Measurements from ENCODE around the gene MLH3.

Gene MLH3

GRCh38 chr14:74984236-74985027 lies 66.8 kb downstream of the MLH3 start:
- Histone ChIP-seq H3K27me3 (ENCODE audit: control insufficient read depth, insufficient read depth, low read length) (no peaks in the 10 kb centered on the region), H3K27ac (ENCODE audit: low read depth, low read length) (no peak overlapping the region), H3K4me1 (ENCODE audit: control insufficient read depth, insufficient read depth, low read length) (peaks cover 18% of the 10 kb centered on the region; the same call in 1 of the 2 replicates), H3K36me3 (ENCODE audit: control insufficient read depth, insufficient read depth, low read length) (no peaks in the 10 kb centered on the region), H3K4me3 (ENCODE audit: low read depth, low read length) (no peak overlapping the region), H3K9me3 (ENCODE audit: control insufficient read depth, insufficient read depth, low read length) (no peaks in the 10 kb centered on the region), H3K9ac (ENCODE audit: low read depth, low read length) (no peak overlapping the region)

GRCh38 chr14:74983343-74983742 lies 67.9 kb downstream of the MLH3 start:
- H3K4me1 ChIP-seq (ENCODE audit: control insufficient read depth, insufficient read depth, low read length) = peaks cover 27% of the 10 kb centered on the region
- H3K27ac ChIP-seq (ENCODE audit: low read depth, low read length) = no peak overlapping the region
- no peak overlapping the region for H3K9ac ChIP-seq (ENCODE audit: low read depth, low read length)
- no peaks in the 10 kb centered on the region for H3K36me3 ChIP-seq (ENCODE audit: control insufficient read depth, insufficient read depth, low read length)
- no peaks in the 10 kb centered on the region for H3K27me3 ChIP-seq (ENCODE audit: control insufficient read depth, insufficient read depth, low read length)
- no peaks in the 10 kb centered on the region for H3K9me3 ChIP-seq (ENCODE audit: control insufficient read depth, insufficient read depth, low read length)
- H3K4me3 ChIP-seq (ENCODE audit: low read depth, low read length) = no peak overlapping the region

- H3K9me3 ChIP-seq (ENCODE audit: control insufficient read depth, insufficient read depth, low read length) = no peaks in the 10 kb centered on the region
- peaks cover 27% of the 10 kb centered on the region for H3K4me1 ChIP-seq (ENCODE audit: control insufficient read depth, insufficient read depth, low read length)
- no peak overlapping the region for H3K4me3 ChIP-seq (ENCODE audit: low read depth, low read length)
- no peaks in the 10 kb centered on the region for H3K27me3 ChIP-seq (ENCODE audit: control insufficient read depth, insufficient read depth, low read length)
- H3K36me3 ChIP-seq (ENCODE audit: control insufficient read depth, insufficient read depth, low read length) = no peaks in the 10 kb centered on the region
- H3K9ac ChIP-seq (ENCODE audit: low read depth, low read length) = no peak overlapping the region
- H3K27ac ChIP-seq (ENCODE audit: low read depth, low read length) = no peak overlapping the region
These were observed 68.6 kb downstream of the MLH3 start for GRCh38 chr14:74982661-74983060.

- H3K4me1 ChIP-seq (ENCODE audit: control insufficient read depth, insufficient read depth, low read length) = peaks cover 27% of the 10 kb centered on the region
- no peaks in the 10 kb centered on the region for H3K36me3 ChIP-seq (ENCODE audit: control insufficient read depth, insufficient read depth, low read length)
- H3K9me3 ChIP-seq (ENCODE audit: control insufficient read depth, insufficient read depth, low read length) = no peaks in the 10 kb centered on the region
- H3K27ac ChIP-seq (ENCODE audit: low read depth, low read length) = no peak overlapping the region
- H3K9ac ChIP-seq (ENCODE audit: low read depth, low read length) = no peak overlapping the region
- H3K27me3 ChIP-seq (ENCODE audit: control insufficient read depth, insufficient read depth, low read length) = no peaks in the 10 kb centered on the region
- H3K4me3 ChIP-seq (ENCODE audit: low read depth, low read length) = no peak overlapping the region
These were observed 69.4 kb downstream of the MLH3 start for GRCh38 chr14:74981833-74982232.

- no peaks in the 10 kb centered on the region for H3K27me3 ChIP-seq (ENCODE audit: control insufficient read depth, insufficient read depth, low read length)
These were observed 69.8 kb downstream of the MLH3 start for GRCh38 chr14:74981462-74981782.

GRCh38 chr14:74980731-74981461 lies 70.4 kb downstream of the MLH3 start:
- no peaks in the 10 kb centered on the region for H3K27me3 ChIP-seq (ENCODE audit: control insufficient read depth, insufficient read depth, low read length)
- H3K4me3 ChIP-seq (ENCODE audit: low read depth, low read length) = no peak overlapping the region
- H3K9ac ChIP-seq (ENCODE audit: low read depth, low read length) = no peak overlapping the region
- no peaks in the 10 kb centered on the region for H3K9me3 ChIP-seq (ENCODE audit: control insufficient read depth, insufficient read depth, low read length)
- no peak overlapping the region for H3K27ac ChIP-seq (ENCODE audit: low read depth, low read length)
- H3K36me3 ChIP-seq (ENCODE audit: control insufficient read depth, insufficient read depth, low read length) = no peaks in the 10 kb centered on the region
- peaks cover 27% of the 10 kb centered on the region for H3K4me1 ChIP-seq (ENCODE audit: control insufficient read depth, insufficient read depth, low read length)

More at GRCh38 chr14:74981462-74981782, 69.8 kb downstream of the MLH3 start:
- Histone ChIP-seq H3K9me3 (ENCODE audit: control insufficient read depth, insufficient read depth, low read length) (no peaks in the 10 kb centered on the region), H3K27ac (ENCODE audit: low read depth, low read length) (no peak overlapping the region), H3K4me1 (ENCODE audit: control insufficient read depth, insufficient read depth, low read length) (peaks cover 27% of the 10 kb centered on the region), H3K36me3 (ENCODE audit: control insufficient read depth, insufficient read depth, low read length) (no peaks in the 10 kb centered on the region), H3K4me3 (ENCODE audit: low read depth, low read length) (no peak overlapping the region), H3K9ac (ENCODE audit: low read depth, low read length) (no peak overlapping the region)

GRCh38 chr14:74980398-74980730 lies 70.9 kb downstream of the MLH3 start:
- H3K9ac ChIP-seq (ENCODE audit: low read depth, low read length) = no peak overlapping the region
- no peaks in the 10 kb centered on the region for H3K9me3 ChIP-seq (ENCODE audit: control insufficient read depth, insufficient read depth, low read length)
- no peaks in the 10 kb centered on the region for H3K36me3 ChIP-seq (ENCODE audit: control insufficient read depth, insufficient read depth, low read length)
- H3K4me1 ChIP-seq (ENCODE audit: control insufficient read depth, insufficient read depth, low read length) = peaks cover 27% of the 10 kb centered on the region
- H3K27me3 ChIP-seq (ENCODE audit: control insufficient read depth, insufficient read depth, low read length) = no peaks in the 10 kb centered on the region
- no peak overlapping the region for H3K27ac ChIP-seq (ENCODE audit: low read depth, low read length)
- no peak overlapping the region for H3K4me3 ChIP-seq (ENCODE audit: low read depth, low read length)

GRCh38 chr14:74979442-74980397 lies 71.5 kb downstream of the MLH3 start:
- Histone ChIP-seq H3K4me3 (ENCODE audit: low read depth, low read length) (no peak overlapping the region), H3K4me1 (ENCODE audit: control insufficient read depth, insufficient read depth, low read length) (peaks cover 27% of the 10 kb centered on the region), H3K36me3 (ENCODE audit: control insufficient read depth, insufficient read depth, low read length) (no peaks in the 10 kb centered on the region), H3K9ac (ENCODE audit: low read depth, low read length) (no peak overlapping the region), H3K27me3 (ENCODE audit: control insufficient read depth, insufficient read depth, low read length) (no peaks in the 10 kb centered on the region), H3K9me3 (ENCODE audit: control insufficient read depth, insufficient read depth, low read length) (no peaks in the 10 kb centered on the region), H3K27ac (ENCODE audit: low read depth, low read length) (no peak overlapping the region)

- Histone ChIP-seq H3K27me3 (ENCODE audit: control insufficient read depth, insufficient read depth, low read length) (no peaks in the 10 kb centered on the region), H3K9ac (ENCODE audit: low read depth, low read length) (no peak overlapping the region), H3K4me1 (ENCODE audit: control insufficient read depth, insufficient read depth, low read length) (peaks cover 33% of the 10 kb centered on the region), H3K9me3 (ENCODE audit: control insufficient read depth, insufficient read depth, low read length) (no peaks in the 10 kb centered on the region), H3K36me3 (ENCODE audit: control insufficient read depth, insufficient read depth, low read length) (no peaks in the 10 kb centered on the region), H3K27ac (ENCODE audit: low read depth, low read length) (no peak overlapping the region), H3K4me3 (ENCODE audit: low read depth, low read length) (no peak overlapping the region)
These were observed 72.2 kb downstream of the MLH3 start for GRCh38 chr14:74979029-74979428.

- Histone ChIP-seq H3K4me1 (ENCODE audit: control insufficient read depth, insufficient read depth, low read length) (peaks cover 35% of the 10 kb centered on the region), H3K9ac (ENCODE audit: low read depth, low read length) (no peak overlapping the region), H3K27ac (ENCODE audit: low read depth, low read length) (no peak overlapping the region), H3K27me3 (ENCODE audit: control insufficient read depth, insufficient read depth, low read length) (no peaks in the 10 kb centered on the region), H3K36me3 (ENCODE audit: control insufficient read depth, insufficient read depth, low read length) (no peaks in the 10 kb centered on the region), H3K9me3 (ENCODE audit: control insufficient read depth, insufficient read depth, low read length) (no peaks in the 10 kb centered on the region), H3K4me3 (ENCODE audit: low read depth, low read length) (no peak overlapping the region)
These were observed 72.8 kb downstream of the MLH3 start for GRCh38 chr14:74978416-74978947.
